Colonic mucosa (tissue), 4 donors: ENCODE results near the gene MEX3B. TPM values are rescaled to one million over a fixed set of nuclear protein-coding genes. Genes with fewer than 3 reads are reported as not detected.
"Not testable (repeated sequence)": the region's sequence is repeated elsewhere in the genome, so short reads cannot be mapped to it uniquely, and the experiment has no call there.

Source experiments
- DNase-seq: peaks from one replicate; pipeline ENCODE4 v3.0.0-alpha.2; 2020
- H3K27ac ChIP-seq: fragments of 200-600 bp; one replicate; pipeline ENCODE4 v1.8.0; 2021
- H3K27me3 ChIP-seq: fragments of 200-600 bp; one replicate; pipeline ENCODE4 v1.8.0; 2021
- H3K36me3 ChIP-seq: fragments of 200-600 bp; one replicate; pipeline ENCODE4 v1.8.0; 2021
- H3K4me1 ChIP-seq: fragments of 200-600 bp; one replicate; pipeline ENCODE4 v1.8.0; 2021; ENCODE audit warnings: mild to moderate bottlenecking
- H3K4me3 ChIP-seq: fragments of 200-600 bp; one replicate; pipeline ENCODE4 v1.8.0; 2021
- H3K9ac ChIP-seq, 2 donors: one replicate each; pipeline ENCODE4 v1.7.0; 2013; ENCODE audit warnings: control low read depth in 2 of 2, low read depth in 2 of 2, low read length in 2 of 2
- H3K9me3 ChIP-seq: fragments of 200-600 bp; one replicate; pipeline ENCODE4 v1.8.0; 2021
- intact Hi-C: fragments of 100-400 bp; cut with DNase I; formaldehyde crosslinking; loops from one replicate; pipeline ENCODE4 v1.14.1; 2022
- total RNA-seq, 2 donors: library from RNA; stranded (reverse); fragmentation: NEBNext Ultra II Directional in 1 of 2; extraction: Animal tissue kit (Norgen Biotek cat#: 25700) in 1 of 2; gene quantifications; one replicate each; pipeline ENCODE4 v1.2.1, GENCODE V29; 2021
- TF ChIP-seq, protein P1 (sequence below): fragments of 200-600 bp; IDR thresholded peaks from one replicate; pipeline ENCODE4 v1.8.0; 2022; ENCODE audit warnings: antibody characterized with exemption, mild to moderate bottlenecking
- donor health status: healthy.
- donor health status: DM: no; HTN: no; CAD: no.
- donor health status: DM: no; HTN: no; CAD: no.

MEX3B gene
- total RNA-seq, 2 donors from 2014 or later = 0.72 to 1.1 TPM

DNA sequence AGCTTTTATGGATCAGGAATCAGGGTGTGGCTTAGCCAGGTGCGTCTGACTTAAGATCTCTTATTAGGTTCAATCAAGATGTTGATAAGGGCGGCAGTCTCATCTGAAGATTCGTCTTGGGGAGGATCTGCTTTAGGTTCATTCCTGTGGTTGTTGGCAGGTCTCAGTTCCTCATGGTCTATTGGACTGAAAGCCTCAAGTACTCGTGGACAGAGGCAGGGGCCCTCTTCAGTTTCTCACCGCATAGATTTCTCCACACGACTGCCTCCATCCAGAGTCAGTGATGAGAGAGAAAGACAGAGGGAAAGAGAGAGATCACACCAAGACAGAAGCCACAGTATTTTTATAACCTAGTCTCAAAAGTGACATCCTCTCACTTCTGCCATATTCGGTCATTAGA is 9.4 kb downstream of the MEX3B start:
- H3K4me1 ChIP-seq = peaks cover 4% of the 10 kb centered on the region
- intact Hi-C loops = no loop called here
- TF ChIP-seq, protein P1, sequence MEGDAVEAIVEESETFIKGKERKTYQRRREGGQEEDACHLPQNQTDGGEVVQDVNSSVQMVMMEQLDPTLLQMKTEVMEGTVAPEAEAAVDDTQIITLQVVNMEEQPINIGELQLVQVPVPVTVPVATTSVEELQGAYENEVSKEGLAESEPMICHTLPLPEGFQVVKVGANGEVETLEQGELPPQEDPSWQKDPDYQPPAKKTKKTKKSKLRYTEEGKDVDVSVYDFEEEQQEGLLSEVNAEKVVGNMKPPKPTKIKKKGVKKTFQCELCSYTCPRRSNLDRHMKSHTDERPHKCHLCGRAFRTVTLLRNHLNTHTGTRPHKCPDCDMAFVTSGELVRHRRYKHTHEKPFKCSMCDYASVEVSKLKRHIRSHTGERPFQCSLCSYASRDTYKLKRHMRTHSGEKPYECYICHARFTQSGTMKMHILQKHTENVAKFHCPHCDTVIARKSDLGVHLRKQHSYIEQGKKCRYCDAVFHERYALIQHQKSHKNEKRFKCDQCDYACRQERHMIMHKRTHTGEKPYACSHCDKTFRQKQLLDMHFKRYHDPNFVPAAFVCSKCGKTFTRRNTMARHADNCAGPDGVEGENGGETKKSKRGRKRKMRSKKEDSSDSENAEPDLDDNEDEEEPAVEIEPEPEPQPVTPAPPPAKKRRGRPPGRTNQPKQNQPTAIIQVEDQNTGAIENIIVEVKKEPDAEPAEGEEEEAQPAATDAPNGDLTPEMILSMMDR = no peak
- H3K27ac ChIP-seq = no peak overlapping the region
- no peaks in the 10 kb centered on the region for H3K9me3 ChIP-seq
- no peak overlapping the region for H3K4me3 ChIP-seq
- no peak for DNase-seq
- no peak overlapping the region for H3K9ac ChIP-seq
- H3K27me3 ChIP-seq = no peaks in the 10 kb centered on the region
- H3K36me3 ChIP-seq = no peaks in the 10 kb centered on the region

DNA sequence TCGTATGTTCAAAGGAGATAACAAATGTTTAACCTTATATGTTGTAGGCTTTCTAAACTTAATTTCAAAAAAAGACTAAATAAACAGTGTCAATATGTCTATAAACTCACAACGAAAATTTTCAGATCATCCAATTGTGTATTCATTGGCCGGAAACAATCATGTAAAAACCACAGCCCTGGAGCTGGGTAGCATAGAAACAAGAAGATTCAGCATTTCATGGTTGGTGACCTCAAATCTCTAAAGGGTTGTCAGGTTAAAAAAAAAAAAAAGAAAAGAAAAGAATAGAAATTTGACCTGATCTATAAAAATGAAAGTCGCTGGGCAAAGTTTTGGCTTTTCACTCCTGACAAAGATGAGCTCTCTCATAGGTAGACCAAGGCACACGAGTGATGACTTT is 13.9 kb downstream of the MEX3B start:
- Histone ChIP-seq H3K27me3 (no peaks in the 10 kb centered on the region), H3K36me3 (no peaks in the 10 kb centered on the region), H3K4me1 (no peaks in the 10 kb centered on the region), H3K4me3 (no peak overlapping the region), H3K27ac (no peak overlapping the region), H3K9me3 (no peaks in the 10 kb centered on the region), H3K9ac (no peak overlapping the region)
- TF ChIP-seq, protein P1 = no peak
- DNase-seq = no peak
- intact Hi-C loops = no loop called here

GRCh38 chr15:82030176-82030575 is 15.6 kb downstream of the MEX3B start:
- TF ChIP-seq, protein P1 = no peak
- H3K27me3 ChIP-seq = no peaks in the 10 kb centered on the region
- H3K27ac ChIP-seq = no peak overlapping the region
- H3K9me3 ChIP-seq = no peaks in the 10 kb centered on the region
- intact Hi-C loops = no loop called here
- H3K9ac ChIP-seq = no peak overlapping the region
- H3K36me3 ChIP-seq = no peaks in the 10 kb centered on the region
- H3K4me3 ChIP-seq = no peak overlapping the region
- no peaks in the 10 kb centered on the region for H3K4me1 ChIP-seq
- DNase-seq = no peak

DNA sequence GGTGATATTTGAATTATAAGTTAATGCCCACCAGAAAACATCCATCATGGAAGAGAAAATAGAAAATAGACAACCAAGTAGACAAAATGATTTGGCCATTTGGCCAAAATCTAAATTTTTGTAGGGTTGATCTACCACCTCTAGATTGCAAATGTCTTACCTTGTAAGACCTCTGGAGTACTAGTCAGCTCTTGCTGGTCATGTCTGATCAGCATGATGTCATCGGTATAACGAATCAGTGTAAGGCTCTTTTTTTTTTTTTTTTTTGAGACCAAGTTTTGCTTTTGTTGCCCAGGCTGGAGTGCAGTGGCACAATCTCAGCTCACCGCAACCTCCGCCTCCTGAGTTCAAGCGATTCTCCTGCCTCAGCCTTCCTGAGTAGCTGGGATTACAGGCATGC is 17.7 kb downstream of the MEX3B start:
- H3K4me3 ChIP-seq, H3K27me3 ChIP-seq, H3K36me3 ChIP-seq, H3K4me1 ChIP-seq, H3K9ac ChIP-seq, H3K27ac ChIP-seq, intact Hi-C loops, DNase-seq, H3K9me3 ChIP-seq: not testable (repeated sequence)

DNA sequence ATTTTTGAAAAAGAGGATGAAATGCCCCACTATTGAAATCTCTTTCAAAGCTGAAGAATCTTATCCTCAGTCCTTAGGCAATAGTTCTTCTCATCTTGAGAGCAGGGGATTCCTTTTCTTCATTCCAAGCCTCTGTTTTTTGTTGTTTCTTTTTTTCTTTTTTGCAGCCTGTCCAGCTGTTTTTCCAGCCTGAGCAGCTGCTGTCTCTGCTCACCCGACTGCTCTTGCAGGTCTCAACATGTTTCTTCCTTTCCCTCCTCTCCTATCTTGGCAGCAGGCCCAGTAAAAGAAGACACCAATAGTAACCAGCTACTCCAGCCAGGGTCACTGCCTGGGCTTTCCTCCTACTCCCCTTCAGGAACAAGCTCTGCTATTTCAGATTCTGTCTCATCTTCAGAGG is 23.8 kb downstream of the MEX3B start:
- Histone ChIP-seq H3K4me1 (no peaks in the 10 kb centered on the region), H3K9ac (no peak overlapping the region), H3K27me3 (no peaks in the 10 kb centered on the region), H3K27ac (no peak overlapping the region), H3K36me3 (no peaks in the 10 kb centered on the region), H3K4me3 (no peak overlapping the region), H3K9me3 (no peaks in the 10 kb centered on the region)
- DNase-seq = no peak
- intact Hi-C loops = no loop called here
- TF ChIP-seq, protein P1 = no peak

DNA sequence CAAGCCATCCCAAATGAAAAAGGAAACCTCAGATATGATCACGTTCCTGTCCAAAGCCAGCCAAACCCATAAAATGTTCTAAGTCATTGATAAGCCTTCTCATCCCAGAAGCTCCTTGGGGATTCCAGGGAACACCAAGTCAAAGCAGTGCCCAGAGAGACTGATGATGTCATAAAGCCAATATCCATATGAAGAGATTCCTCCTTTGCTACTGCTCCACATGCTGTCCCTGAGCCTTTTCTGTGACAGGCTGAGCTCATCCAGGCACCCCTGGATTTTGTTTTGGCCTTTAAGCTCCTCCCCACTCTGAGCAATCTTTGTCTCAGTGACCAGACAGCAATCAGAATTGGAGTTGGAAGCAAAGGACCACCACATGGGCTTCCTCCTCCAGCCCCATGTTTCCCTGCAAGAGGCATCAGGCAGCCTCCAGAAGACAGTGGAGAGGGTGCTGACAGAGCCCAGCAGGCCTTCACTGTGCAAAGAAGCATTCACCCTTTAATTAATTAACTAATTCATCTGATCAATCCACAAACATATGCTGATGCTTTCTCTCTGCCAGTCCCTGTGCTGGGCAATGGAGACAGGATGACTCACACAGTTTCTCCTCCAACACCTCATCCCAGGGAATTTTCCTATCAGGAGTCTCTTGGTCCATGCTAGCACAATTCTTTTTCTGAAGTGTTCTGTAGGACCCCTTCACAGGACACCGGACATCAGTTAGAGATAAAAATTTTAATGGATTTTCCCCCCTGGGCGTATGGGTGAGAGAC is 25.0 kb downstream of the MEX3B start:
- Histone ChIP-seq H3K27ac (no peak overlapping the region), H3K36me3 (no peaks in the 10 kb centered on the region), H3K27me3 (no peaks in the 10 kb centered on the region), H3K9me3 (no peaks in the 10 kb centered on the region), H3K4me1 (no peaks in the 10 kb centered on the region), H3K4me3 (no peak overlapping the region), H3K9ac (no peak overlapping the region)
- TF ChIP-seq, protein P1 = no peak
- intact Hi-C loops = no loop called here
- no peak for DNase-seq
